GM19043 (cell line): ENCODE results near the gene ATG7.
"Not testable (repeated sequence)": the region's sequence is repeated elsewhere in the genome, so short reads cannot be mapped to it uniquely, and the experiment has no call there.

Source experiments
- ATAC-seq: cut with Tn5 transposase; IDR thresholded peaks from one replicate; pipeline ENCODE4 v1.9.1; 2021; ENCODE audit warnings: low read depth; ENCODE audit not compliant: unreplicated experiment

Gene ATG7

GRCh38 chr3:11250902-11251806 is 21.0 kb upstream of the ATG7 start:
- ATAC-seq, result no peak

DNA sequence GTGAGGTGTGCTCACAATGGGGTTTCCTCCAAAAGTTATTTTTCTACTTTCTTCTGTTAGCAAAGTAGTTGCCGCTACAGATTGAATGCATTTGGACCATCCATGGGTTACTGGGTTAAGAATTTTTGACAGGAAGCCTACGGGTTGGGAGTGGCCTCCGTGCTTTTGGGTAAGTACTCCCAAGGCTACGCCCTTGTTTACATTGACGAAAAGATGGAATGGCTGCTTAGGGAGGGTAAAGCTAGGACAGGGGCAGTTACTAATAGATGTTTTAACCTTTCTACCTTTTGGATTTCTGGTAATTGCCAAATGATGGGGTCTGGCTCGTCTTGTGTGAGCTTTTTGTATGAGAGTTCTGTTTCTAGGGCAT is 20.4 kb upstream of the ATG7 start:
- no peak for ATAC-seq

GRCh38 chr3:11254876-11255275 is 17.3 kb upstream of the ATG7 start:
- ATAC-seq, result no peak

- ATAC-seq, result not testable (repeated sequence)
Observed at GRCh38 chr3:11255537-11255936, 16.7 kb upstream of the ATG7 start.

- no peak for ATAC-seq
Observed at GRCh38 chr3:11258958-11259357, 13.2 kb upstream of the ATG7 start.

DNA sequence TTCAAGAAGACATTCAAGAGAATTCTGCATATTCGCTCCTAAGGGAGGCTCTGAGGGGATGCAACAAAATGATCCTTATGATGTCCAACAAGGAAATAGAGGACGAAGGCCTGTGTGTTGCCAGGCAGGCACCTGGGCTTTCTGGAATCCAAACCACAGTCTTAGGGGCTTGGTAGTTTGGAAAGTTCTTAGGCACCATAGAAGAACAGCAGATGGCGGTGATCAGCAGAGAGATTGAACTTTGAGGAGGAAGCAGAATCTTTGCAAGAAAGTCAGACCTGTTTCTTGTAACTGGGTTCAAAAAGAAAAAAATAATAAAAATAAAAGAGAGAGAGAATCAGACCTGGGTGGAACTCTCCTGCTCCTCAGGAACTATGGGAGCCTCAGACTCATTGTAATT is 11.7 kb upstream of the ATG7 start:
- ATAC-seq, result no peak

GRCh38 chr3:11269007-11269406 is 3.2 kb upstream of the ATG7 start:
- ATAC-seq, result no peak

DNA sequence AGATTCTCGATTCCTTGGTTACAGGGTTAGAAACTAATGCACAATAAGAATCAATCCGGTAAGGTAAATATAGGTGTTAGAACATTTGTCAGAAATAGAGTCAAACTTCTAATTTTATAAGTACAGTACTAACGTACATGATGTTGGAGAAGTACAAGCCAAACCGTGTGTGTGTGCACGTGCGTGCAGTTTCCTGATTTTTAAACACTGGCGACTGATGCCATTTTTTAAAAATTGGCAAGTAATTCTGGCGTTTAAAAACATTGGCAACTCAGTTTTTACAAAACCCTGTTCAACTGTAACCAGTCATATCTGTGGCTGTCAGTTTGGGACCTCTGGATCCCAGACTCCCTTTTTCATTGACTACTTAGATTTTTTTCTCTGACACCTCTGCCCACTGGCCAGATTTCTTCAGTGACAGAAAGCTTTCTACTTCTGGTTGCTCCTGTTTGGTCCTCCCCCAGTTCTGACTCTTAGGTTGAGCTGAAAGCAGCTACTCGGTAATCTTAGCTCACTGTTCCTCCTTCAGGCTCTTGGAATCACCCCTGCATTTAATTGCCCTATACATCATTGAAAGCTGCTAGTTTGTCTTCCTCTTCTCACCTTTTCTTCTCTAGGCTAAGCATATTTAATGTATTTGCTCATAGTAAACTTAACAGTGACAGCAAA is 843 bp downstream of the ATG7 start:
- no peak for ATAC-seq

DNA sequence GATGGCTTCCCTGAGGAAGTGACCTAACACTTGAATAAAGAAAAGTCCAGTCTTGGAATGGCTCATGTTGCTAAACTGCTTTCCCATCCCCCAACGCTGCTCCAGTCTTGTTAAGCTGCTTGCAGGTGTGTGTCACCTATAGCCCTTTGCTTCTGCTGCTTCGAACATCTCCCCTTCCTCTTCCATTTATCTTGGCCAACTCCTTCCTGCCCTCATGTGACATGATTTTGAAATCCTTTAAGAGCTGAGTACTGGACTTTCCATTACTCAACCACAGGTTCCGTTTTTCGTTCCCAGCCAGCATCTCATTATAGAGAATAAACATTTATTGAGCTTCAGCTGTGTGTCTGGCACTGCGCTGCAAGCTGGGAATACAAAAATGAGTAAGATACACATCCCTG is 1.7 kb downstream of the ATG7 start:
- ATAC-seq, result no peak

DNA sequence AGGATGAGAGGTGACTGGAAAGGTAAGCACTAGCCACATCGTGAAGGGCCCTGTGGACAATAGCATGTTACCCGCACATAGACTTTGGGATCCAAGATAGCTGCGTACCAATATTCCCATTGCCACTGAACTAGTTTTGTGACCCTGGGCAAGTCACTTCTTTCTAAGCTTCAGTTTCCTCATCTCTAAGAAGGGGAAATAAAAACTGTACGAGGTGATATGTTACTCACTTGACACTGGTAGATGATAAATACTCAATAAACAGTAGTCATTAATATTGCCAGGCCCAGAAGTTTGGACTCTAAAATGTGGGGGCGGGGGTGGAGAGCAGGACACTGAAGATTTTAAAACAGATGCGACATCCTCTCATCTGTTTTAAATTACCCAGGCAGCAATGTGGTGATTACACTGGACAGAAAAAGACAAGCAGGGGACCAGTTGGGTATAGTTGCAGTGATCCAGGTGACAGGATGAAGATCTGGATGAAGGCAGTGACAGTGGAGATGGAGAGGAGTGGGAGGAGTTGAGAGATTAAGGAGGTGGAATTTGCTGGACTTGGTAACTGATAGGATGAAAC is 2.5 kb downstream of the ATG7 start:
- ATAC-seq, result no peak

DNA sequence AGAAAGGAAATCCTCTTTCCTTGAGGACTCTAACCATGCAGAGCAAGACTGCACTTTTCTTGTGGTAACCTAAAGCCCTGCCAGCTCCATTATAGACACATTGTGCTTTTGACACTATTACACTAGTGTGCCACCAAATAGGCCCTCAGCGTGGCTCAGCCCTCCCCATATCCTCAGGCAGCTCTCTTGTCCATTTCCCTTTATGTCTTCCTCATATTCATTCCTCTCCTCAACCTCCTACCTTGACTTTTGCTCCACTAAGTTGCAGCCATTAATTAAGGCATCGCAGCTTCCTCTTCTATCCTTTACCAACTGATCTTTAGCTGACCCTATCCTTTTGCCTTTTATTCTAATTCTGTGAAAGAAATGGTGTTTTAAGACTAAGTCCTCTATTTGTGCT is 3.7 kb downstream of the ATG7 start:
- no peak for ATAC-seq

DNA sequence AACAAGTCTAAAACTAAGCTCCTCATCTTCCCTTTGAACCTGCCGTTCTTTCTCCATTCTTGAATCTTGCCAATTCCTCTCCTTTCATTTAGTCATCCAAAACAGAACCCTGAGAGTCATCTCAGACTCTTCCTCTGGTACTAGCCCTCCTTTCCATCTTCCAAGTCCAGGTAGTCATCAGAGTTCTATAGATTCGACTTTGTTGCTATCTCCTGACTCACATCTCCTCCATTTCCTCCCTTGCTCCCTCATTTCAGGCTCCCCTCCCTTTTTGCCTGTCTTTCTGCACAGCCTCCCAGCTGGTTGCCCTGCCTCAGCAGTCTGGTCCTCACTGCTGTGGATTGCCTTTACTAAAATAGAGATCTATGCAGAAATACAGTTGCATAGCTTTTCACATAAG is 4.7 kb downstream of the ATG7 start:
- no peak for ATAC-seq

GRCh38 chr3:11282250-11283138 is 10.3 kb downstream of the ATG7 start:
- no peak for ATAC-seq

DNA sequence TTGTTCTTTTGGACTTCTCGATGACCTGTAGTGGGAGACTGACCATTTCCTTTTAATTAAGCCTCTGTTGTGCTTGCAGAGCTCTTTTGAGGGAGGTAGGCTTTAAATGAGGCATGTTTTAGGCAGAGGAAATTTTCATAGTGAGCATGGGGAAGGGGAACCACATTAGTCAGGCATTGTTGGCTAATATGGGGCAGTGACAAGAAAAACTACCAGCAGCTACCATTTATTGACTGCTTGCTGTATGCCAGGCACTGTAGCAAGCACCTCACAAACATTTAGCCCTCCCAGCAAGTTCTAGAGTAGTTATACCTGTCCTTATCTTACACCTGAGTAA is 10.9 kb downstream of the ATG7 start:
- ATAC-seq, result no peak

DNA sequence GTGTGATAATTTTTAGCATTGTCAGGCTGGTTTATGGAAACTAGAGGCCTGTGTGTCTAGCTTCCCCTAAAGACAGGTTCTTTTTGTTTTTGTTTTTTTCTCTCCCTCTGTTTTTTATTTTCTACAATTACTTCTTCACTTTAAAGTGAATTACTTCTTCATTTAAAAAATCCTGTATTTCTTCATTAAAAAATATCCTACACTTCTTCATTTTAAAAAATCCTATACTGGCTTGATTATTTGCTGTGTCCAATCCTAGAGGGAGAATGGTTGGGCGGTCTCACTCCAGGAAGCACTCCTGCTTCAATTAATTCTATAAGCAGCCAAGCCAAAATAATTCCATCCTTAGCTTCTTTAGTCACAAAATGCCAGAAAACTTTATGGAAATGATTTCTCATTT is 11.8 kb downstream of the ATG7 start:
- no peak for ATAC-seq

- no peak for ATAC-seq
Observed at GRCh38 chr3:11285471-11285870, 13.3 kb downstream of the ATG7 start.

GRCh38 chr3:11287404-11287803 is 15.2 kb downstream of the ATG7 start:
- no peak for ATAC-seq

GRCh38 chr3:11288021-11288491 is 15.9 kb downstream of the ATG7 start:
- ATAC-seq, result no peak

DNA sequence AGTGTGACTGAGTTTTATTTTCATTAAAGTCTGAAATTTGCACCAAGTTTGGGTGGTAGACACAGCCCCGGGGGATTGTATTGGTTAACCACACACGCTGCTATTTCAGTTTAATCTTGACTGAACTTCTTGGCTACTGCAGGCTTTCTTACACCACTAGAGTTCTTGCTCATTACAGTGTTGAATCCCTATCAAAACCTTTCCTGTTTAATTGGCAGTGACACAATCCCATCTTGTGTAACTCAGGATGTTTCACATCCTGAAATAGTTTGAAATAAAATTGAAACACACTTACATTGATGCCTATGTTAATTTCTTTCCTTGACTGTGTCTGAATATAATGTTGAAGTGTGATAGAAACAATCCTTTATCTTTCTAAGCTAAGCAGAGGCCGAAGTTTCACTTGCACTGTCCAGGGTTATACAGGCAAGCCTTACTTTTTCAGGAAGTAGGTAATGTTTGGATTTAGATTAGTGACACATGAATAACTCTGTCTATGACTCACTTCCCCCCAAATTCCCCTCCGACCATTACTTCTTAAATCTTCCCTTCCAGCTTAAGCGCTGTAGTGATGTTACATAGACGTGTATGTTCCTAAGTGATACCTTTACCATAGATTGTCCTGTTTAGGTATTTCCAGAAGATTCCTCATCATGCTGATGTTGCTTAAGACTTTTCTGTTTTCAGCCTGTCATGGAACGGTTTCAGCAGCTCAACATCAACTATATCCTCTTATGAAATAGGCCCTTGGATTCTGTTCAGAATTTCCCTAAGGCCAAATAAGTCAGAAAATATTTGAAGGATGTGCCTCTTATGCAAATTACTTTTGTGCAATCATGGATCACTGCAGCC is 16.8 kb downstream of the ATG7 start:
- peak; percentile 52 for ATAC-seq

DNA sequence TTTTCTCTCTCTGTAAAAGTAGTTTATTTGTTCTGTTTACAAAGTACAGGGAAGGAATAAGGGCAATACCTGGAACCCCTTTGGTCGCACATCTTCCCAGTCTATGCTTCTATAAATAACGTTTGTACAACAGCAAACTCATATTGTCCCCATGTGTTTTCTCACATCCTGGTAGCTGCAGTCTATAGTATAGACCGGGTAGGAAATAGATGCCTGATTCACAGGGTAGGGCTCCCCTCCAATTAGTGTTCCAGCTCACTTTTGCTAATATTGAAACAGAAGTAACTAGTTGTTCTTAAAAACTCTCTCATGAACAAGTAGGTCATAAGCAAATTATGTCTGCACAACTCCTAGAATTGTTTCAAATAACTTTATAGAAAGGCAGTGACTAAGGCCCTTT is 17.7 kb downstream of the ATG7 start:
- no peak for ATAC-seq
